Activated gamma-delta T cell (primary cell): ENCODE data around the gene TMPRSS2.

Experiments
- DNase-seq: peaks from one replicate; lab custom pipeline; 2025; lab: John Stamatoyannopoulos, UW

Gene TMPRSS2

DNA sequence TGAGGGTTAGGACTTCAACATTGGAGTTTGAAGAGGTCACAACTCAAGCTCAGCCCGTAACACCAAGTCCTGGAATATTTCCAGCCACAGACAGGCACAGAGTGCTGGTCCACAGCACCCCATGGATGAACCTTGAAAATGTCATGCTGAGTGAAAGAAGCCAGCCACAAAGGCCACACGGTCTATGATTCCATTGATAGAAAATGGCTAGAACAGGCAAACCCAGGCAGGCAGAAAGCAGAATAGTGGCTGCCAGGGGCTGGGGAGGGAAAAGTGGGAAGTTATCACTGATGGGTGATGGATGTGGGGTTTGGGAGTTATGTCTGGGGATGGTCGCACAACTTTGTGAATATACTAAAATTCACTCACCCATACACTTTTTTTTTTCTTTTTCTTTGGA is 60.6 kb downstream of the TMPRSS2 start:
- DNase-seq, result no peak

DNA sequence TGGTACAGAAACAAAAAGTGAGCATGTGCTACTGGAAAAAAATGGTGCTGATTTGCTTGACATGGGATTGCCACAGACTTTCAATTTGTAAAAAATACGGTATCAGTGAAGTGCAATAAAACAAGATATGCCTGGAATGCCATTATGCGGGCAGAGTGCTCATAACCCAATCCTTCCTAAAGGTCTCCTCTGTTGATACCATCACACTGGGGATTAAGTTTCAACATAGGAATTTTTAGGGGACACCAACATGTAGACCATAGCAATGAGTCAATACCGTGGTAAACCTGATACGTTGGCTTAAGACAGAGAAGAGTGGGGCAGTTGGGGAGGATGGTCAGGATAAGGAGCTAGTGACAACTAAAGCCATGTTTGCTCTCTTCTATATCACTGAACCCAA is 61.4 kb downstream of the TMPRSS2 start:
- no peak for DNase-seq

DNA sequence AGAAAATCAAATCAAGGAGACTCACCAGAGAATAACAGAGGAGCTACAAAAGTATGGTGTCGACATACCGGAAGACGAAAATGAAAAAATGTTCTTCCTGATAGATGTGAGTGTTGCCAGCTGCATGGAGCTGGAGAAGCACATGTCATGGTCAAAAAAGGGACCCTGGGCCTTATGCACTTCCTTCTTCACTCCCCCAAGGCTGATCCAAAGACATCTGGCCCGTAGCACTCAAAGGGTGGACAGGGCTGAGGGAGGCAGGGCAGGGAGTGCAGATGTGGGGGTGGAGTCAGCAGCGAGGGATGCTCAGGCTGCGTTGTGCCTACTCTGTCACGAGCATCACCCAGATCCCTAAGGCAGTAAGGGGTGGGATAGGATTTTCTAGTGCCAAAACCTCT is 62.5 kb downstream of the TMPRSS2 start:
- DNase-seq, result no peak

DNA sequence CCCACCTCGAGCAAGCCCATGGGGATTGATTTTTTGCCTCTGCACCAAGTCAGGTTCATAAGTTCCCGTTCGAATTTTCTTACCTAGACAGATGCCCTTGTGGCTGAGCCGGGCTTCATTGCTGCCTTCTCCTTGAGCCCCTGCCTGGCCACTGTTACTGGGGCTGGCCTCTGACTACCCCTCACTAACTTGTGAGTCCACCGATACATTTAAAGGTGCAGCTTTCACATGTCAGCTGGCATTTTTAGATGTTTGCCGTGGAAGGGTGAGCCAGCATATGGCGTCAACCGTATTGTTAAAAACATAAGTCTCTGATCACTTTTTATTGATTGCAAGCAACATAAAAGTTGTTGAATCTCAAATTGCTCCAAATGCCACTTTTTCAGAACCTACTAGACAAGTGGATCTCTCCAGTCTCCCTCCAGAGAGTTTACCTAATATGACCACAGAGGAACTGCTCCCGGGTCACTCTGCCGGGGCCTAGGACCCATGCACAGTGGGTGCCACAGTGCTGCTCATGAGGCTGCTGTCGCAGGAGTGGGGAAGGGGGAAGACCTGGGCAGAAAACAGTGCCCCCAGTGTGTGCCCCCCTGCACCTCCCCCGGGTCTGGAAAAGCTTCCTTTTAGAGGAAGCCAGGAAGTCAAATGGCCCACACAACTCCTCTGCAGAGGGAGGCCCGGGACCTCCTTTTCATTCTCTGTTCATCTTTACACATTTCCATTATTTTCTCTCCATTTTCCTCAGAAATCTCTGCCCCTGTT is 63.1 kb downstream of the TMPRSS2 start:
- DNase-seq, result no peak

DNA sequence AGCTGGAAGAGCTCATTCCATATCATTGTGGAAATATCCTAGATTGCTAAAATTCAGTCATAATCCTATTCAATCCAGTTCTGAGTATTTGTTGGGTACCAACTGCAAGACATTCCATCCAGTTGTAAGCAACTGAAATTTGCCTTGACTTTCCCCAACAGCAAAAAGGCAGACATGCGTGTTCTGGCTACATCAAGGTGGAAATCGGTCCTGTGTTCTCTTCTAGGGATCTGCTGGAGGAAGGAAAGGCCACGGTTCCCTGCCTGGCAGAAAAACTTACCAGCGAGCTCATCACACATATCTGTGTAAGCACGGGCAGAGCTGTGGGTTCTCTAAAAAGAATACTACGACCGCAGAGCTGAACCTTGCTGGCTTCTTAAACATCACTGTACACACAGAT is 64.4 kb downstream of the TMPRSS2 start:
- DNase-seq, result no peak

DNA sequence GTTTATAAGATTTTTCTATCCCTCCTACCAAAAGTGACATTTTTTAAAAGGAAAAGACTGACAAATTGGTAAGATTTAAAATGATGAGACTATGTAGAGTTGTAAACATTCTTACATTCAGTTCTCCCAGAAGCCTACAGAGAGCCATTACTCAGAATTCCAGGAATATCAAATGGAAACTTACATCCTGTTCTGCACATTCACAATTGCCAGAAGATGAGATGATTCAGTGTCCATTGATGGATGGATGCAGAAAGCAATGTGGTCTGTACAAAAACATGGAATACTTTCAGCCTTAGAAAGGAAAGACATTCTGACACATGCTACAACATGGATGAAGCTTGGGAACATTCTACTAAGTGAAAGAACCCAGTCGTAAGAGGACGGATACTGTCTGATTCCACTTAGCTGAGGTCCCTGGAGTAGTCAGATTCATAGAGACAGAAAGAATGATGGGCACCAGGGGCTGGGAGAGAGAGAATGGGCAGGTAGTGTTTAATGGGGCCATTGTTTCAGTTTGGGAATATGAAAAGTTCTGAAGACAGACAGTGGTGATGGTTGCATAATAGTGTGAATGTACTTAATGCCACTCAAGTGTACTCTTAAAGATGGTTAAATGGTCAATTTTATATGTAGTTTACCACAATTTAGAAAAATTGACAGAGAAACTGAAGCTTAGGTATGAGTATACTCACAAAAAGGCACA is 65.3 kb downstream of the TMPRSS2 start:
- DNase-seq, result no peak

DNA sequence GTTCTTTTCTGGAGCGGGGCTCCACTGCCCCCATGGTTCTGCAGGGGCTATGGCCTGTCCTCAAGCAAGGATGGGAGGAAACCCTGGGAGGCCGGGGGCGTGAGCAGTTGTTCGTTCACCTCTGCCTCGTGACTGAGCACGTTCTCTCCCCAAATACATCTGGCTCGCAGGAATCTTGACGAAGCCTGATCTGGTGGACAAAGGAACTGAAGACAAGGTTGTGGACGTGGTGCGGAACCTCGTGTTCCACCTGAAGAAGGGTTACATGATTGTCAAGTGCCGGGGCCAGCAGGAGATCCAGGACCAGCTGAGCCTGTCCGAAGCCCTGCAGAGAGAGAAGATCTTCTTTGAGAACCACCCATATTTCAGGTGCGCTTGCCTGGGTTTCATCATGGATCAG is 66.4 kb downstream of the TMPRSS2 start:
- no peak for DNase-seq

DNA sequence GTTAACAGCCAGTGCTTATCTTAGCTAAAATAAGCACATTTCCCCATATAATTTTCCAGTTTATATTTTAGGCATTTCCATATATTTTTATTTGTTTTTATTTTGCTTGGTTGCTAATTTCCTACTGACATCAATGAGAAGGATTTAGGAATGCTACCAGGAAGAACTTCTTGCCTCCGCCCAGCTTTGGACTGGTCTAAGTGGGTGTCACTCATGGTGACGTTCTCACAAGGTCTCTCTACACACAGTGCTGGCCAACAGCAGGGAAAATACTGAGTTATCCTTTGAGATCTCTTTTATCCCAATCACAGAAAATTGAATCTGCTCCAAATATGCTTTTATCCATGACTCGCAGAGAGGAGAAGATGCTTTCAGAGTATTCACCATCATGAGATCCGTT is 68.7 kb downstream of the TMPRSS2 start:
- no peak for DNase-seq

DNA sequence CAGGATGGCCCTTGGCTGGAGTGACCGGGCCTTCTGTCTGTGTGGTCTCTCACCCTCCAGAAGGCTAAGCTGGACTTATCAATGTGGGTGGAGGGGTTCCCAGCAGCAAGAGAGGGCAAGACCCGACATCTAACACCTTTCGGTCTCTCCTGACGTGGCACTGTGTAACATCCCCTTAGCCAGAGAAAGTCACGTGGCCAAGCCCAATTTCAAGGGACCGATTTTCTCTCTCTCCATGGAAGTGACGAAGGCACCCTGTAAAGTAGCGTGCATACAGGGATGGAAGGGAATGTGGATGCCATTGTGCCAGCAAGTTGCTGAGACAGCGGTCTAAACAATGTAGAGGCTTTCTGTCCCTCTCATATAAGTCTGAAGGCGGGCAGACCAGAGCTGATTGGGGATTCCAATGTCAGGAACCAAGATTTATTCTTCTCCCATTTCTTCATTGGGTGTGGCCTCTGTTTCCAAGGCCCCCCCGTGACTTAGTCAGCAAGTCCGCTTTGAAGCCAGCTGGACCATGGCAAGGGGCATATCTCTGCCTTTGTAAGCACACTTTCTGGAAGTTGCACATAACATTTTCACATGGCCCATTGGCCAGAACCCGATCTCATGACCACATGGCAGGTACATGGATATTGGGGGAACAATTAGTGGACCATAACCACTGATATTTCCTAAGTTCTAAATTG is 69.4 kb downstream of the TMPRSS2 start:
- no peak for DNase-seq

DNA sequence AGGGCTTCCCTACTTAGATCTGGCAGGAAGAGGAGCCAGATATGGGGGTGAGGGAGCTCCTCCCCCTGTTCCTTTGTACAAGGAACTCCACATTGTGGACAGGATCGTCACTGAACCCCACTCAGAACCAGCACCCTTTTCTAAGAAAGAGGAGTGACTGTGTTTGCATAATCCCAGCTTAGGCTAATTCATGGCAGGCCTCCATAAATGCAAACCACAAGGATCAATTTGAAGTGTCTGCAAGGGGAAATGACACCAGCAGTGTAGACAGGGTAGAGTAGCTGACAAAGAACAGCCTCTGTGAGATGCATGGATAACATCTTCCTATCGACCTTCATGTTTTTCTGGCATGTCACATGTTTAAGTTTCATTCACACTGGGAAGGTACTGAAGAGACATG is 70.2 kb downstream of the TMPRSS2 start:
- no peak for DNase-seq

DNA sequence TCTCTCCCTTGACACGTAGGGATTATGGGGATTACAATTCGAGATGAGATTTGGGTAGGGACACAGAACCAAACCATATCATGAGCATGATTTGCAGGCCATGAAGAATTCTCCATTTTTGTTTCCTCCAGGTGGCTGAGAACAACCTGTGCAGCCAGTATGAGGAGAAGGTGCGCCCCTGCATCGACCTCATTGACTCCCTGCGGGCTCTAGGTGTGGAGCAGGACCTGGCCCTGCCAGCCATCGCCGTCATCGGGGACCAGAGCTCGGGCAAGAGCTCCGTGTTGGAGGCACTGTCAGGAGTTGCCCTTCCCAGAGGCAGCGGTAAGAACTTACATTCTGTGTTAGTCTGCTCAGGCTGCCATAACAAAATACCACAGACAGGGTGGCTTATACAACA is 72.3 kb downstream of the TMPRSS2 start:
- no peak for DNase-seq

DNA sequence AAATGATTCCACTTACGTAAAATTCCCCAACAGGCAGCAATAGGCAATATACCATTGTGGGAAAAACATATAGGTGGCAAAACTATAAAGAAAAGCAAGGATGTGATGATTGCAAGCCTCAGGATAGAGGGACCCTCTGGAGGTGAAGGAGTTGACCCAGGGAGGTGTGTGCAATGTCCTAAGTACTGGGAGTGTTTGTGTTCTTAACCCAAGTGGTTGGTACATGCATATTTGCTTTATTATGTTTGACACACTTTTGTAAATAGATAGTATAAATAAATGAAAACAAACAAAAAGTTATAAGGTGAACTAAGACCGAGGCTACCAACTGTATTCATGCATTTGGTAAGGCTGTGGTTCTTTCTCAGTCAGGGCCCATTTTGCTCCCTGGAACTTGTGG is 74.4 kb downstream of the TMPRSS2 start:
- DNase-seq, result no peak

DNA sequence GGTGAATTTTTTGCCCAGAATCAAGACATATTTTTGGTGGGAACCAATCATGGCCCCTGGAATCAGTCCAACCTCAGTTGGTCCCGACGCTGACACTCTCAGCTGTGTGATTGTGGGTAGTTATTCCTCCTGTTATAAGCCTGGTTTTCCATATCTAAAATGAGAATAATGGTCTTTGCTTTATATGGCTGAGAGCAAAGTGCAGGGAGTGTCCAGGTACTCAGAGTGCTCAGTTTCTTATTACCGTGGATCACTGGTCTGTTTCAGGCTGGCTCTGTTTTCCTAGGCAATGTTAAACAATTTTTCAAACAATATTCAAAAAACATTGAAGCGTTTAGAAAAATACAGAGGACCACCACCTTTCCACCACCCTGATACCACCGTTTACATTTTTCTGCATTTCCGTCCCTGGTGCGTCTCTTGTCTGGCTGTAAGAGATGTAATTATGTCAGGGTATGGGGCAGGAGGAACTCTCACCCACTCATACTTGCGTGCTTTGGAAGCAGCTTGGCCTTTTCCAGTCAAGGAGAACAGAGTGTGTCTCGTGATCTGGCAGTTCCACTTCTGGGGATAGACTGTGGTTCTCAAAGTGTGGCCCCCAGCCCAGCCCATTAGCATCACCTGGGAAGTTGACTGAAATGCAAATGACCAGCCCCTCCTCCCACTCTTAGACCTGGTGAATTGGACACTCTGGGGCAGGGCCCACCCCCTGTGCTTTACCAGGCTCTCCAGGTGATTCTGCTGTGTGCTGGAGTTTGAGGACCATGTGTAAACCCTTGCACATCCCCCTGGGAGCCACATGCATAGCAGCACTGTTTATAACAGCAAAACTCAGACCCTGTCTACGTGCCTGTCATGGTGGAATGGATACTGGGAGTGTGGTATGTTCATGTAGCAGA is 75.1 kb downstream of the TMPRSS2 start:
- no peak for DNase-seq

DNA sequence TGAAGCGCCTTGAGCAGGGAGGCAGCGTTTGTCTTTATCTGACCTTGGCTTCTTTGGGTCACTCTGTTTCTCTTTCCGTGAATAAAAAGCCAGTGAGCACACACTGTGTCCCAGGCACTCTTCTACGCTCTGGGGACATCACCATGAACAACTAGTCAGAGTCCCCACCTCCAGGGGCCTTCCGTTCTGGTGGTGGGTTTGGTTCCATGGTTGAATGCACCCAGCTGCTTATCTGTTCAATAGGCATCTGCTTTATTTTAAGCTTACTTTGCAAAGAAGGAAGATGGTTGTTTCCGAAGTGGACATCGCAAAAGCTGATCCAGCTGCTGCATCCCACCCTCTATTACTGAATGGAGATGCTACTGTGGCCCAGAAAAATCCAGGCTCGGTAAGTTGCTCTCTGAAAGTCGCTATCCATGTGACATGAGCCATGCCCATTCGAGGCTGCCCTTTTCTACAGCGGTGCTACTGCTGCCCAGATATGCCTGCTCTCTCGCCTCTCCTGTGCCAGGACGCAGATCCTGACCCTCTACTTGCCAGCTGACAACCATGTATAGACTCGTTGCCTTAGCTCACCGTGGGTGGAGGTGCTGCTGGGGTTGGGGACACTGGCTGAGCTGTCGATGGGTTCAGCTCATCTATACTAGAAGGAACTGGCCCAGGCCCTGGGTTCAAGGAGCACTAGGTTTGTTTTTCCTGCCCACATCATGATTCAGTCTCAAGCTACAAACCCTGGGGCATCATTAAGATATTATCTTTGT is 76.0 kb downstream of the TMPRSS2 start:
- DNase-seq, result no peak

DNA sequence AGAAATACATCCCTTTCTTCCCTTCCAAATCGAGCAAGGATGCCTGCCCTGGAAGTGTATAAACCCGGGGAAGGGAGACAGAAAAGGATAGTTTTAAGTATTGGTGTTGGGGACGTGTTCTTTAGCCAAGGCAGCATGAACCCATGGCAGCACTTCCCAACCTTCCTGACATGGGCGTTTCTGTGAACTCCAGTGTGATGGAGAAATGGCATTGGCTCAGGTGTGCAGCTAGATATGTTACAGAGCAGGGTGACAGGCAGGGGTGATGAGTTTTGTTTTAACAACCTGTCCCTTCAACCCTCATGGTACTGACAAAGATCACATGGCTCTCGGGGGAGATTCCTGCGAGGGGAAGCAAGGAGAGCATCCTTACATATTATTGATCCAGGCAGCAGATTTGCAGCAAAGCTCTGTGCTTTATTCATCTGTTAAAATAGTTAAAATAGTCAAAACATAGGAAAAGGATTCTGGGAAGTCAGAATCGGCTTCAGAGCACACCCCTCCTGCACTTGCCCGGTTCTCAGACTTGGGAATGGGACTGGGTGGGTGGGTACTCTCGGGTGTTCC is 78.0 kb downstream of the TMPRSS2 start:
- no peak for DNase-seq

DNA sequence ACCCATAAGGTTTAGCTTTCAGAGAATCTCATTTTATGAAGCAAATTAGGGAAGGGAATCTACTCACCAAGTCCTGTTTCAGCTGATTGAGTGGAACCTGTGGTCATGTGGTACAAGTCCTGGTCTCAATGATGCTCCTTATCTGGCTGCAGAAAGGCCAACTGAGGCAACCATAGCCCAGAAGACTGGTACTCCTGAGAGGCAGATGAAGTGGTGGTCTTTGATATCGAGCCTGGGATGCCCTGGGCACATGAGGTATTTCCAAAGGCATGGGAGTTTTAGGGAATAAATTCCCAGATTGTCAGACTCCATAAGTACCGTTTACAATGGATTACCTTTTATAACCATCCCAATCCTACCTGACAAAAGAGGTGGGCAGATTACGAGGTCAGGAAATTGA is 78.7 kb downstream of the TMPRSS2 start:
- no peak for DNase-seq

DNA sequence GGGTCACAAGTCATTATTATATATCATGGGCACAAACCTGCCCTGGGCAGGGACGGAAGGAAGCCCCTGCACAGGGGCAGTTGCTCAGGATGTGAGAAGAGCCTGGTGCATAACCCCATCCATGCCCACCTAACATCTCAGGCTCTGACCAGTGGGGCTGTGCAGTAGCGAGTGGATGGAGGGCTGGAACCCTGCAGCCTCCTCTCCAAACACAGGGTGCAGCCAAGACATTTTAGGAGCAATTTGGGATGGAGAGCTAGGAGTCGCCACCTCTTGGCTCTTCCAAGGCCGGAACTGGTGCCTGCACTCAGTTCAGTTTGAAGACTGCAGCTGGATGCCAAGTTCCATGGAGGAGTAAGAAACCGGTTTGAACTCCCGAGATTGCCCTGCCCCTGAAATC is 79.1 kb downstream of the TMPRSS2 start:
- DNase-seq, result no peak

DNA sequence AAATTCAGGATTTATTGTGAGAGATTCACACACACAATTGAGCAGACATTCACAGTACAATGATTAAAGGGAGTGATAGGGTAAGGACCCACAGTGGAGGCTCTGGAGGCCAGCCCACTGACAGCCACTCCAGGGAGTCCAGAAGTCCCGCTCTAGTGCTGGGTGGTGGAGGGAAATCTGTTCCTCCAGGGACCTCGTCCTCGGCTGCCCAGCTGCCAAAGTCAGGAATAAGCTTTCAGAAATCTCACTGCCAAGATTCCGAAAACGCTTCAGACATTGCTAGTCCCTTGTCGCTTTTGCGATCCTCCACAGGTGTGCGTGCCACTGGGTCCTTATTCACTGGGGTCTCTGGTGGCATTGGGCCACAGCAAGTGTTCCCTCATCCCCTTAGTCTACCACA is 79.6 kb downstream of the TMPRSS2 start:
- DNase-seq, result no peak

DNA sequence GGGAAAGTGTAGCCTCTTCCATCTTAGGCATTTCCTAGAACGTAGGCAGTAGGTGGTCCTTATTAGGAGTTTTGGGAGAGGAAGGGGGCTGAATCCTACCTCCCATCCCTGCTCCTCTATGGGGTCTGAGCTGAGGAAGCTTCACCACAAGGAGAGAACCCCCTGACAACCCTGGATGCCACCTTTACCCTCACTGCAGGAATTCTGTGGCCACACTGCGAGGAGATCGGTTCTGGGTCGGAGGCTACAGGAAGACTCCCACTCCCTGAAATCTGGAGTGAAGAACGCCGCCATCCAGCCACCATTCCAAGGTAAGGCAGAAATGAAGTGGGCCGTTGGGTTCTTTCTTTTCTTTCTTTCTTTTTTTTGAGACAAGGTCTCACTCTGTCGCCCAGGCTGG is 80.4 kb downstream of the TMPRSS2 start:
- DNase-seq, result no peak

DNA sequence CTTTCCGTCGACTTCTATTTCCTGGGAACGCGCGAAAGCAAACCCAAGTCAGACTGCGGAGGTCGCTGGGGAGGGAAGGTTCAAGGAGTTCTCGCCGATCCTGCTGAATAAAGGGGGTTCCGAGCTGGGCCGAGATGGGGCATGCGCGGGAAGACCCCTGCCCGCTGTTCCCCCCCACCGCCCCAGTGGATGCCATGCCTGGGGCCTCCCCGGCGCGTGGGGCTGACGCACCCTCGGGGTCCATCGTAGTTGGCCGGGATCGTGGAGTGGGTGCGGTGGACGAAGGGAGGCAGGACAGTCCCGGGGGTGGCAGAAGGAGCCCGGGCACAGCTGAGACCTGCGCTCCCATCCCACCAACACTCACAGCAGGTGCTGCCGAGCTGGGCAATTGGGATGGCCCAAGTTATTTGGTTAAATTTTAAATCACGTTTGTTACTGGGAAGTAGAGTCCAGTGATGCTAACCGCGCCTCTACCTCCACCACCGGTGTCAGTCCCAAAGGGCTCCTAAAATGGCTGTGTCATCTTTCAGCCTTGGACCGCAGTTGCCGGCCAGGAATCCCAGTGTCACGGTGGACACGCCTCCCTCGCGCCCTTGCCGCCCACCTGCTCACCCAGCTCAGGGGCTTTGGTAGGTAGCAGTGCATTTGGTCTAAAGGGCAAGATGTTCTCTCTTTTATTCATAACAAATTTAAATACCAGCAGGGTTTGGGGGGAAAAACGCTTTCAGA is 81.1 kb downstream of the TMPRSS2 start:
- no peak for DNase-seq
